Activated naive CD4-positive, alpha-beta T cell treated with anti-CD3 and anti-CD28 coated beads, Interleukin-2, amount 50 U/mL, for 72 hours (primary cell): ENCODE data around the gene IL2RG. TPM values are rescaled to one million over a fixed set of nuclear protein-coding genes. Genes with fewer than 3 reads are reported as not detected.

Experiments
- ATAC-seq, 2 donors: fragments of 150-1000 bp; cut with Tn5 transposase; 2 replicates each; pipeline ENCODE4 v1.10.0; 2021; ENCODE audit warnings: mild to moderate bottlenecking in 2 of 2, moderate library complexity in 2 of 2
- DNase-seq, 2 donors: peaks; one replicate each; pipeline ENCODE4 v3.0.0; 2021 to 2022; ENCODE audit warnings: low spot score in 2 of 2
- H3K27ac Mint-ChIP-seq, 2 donors: one replicate each; pipeline ENCODE4 v1.8.0; 2022; ENCODE audit warnings: mild to moderate bottlenecking in 2 of 2, mixed read lengths in 2 of 2
- H3K36me3 Mint-ChIP-seq, 2 donors: one replicate each; pipeline ENCODE4 v1.8.0; 2022; ENCODE audit warnings: mixed read lengths in 2 of 2
- H3K9me3 Mint-ChIP-seq, 2 donors: one replicate each; pipeline ENCODE4 v1.8.0; 2022; ENCODE audit warnings: mixed read lengths in 2 of 2
- total RNA-seq, 2 donors: library from RNA; stranded (reverse); gene quantifications; one replicate each; pipeline ENCODE4 v1.2.3, GENCODE V29; 2022

The IL2RG gene
- total RNA-seq, 2 donors from 2014 or later, result 164 to 349 TPM

DNA sequence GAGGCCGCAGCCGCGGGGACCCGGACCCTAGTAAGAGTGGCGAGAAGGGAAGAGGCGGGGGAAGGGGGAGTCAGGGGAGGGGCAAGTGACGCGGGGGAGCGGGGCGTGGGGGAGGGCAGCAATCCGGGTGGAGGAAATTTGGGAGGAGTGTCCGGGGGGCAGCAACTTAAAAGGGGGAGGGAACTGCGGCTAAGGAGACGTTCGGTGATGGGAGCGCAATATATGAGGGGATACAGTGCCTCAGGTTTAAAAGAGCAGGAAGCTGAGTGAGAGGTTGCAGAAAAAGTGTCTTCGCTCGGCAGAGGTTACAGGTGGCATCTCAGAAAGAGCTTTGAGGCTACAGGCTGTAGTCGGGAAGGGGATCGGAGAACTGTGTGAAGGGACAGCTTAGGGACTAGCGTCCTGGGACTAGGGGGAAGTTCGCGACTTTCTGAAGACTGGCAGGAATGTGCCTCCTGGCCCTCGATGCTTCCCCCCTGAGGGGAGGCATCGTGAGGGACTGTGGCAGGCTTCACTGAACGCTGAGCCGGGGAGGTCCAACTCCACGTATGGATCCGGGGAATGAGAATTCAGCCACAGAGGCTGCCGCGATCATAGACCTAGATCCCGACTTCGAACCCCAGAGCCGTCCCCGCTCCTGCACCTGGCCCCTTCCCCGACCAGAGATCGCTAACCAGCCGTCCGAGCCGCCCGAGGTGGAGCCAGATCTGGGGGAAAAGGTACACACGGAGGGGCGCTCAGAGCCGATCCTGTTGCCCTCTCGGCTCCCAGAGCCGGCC lies 15.2 kb downstream of the IL2RG start:
- Mint-ChIP-seq H3K36me3 (peaks cover 0 to 5% of the 10 kb centered on the region in 2 donors), H3K27ac (peak overlapping the region; percentile 90 to 92), H3K9me3 (no peaks in the 10 kb centered on the region)
- DNase-seq, result no peak
- ATAC-seq, result peak; percentile 65 to 68

DNA sequence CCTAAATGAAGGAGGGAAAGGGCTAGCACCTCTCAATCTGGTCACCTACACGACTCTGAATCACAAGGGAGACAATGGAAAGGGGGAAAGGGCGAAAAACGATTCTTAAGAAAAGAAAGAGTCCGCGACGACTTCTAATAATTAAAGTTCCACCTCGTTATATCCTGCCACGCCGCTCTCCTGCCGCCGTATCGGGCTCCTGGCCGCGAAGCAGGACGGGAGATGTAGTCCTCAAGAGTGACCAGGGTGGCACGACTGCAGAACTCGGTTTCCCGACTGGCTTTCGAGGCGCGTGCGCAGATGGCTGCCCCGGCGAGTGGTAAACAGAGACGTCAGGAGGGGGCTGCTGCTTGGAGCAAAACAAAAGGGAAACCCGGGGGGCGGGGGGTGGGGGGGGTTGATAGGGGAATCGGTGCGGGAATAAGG lies 15.8 kb downstream of the IL2RG start, which contains the start of gene FOXO4:
Gene FOXO4 (plus strand): TSS at position 297 of the 426 bp plus-strand sequence. CDS start 678 bp downstream, outside the sequence.
- DNase-seq (peak; percentile 79 to 83), ATAC-seq (peak; percentile 91 to 93)
- Mint-ChIP-seq H3K27ac (peak within 1 kb of the TSS; percentile 90 to 92), H3K36me3 (peaks cover 0 to 5% of the 10 kb centered on the region in 2 donors), H3K9me3 (no peaks in the 10 kb centered on the region)

DNA sequence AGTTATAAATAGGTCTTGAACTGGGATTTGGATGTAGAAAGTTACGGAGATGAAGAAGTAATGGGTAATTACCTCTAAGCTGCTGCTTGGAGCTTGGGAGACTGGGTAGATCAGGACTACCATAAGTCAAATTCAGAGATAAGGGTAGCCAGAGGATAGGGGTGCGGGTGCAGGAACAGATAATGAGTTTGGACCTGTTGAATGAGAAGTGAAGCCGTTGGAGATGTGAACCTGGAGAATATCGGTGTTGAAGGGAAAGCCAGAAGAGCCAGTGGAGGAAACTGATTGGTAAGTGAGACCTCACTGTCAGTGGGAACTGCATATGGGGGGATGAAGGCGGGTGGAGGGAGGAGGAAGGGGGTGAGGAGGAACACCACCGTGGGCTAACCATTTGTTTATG lies 16.3 kb downstream of the IL2RG start:
- Mint-ChIP-seq H3K9me3 (no peaks in the 10 kb centered on the region), H3K27ac (peak overlapping the region; percentile 37 to 90), H3K36me3 (peaks cover 0 to 5% of the 10 kb centered on the region in 2 donors)
- no peak for ATAC-seq
- DNase-seq, result no peak

- no peak for DNase-seq
- H3K27ac Mint-ChIP-seq, result no peak overlapping the region
- H3K9me3 Mint-ChIP-seq, result no peaks in the 10 kb centered on the region
- ATAC-seq, result no peak
- peaks cover 0 to 4% of the 10 kb centered on the region in 2 donors for H3K36me3 Mint-ChIP-seq
Observed at GRCh38 chrX:71091263-71091662, 20.1 kb downstream of the IL2RG start.

DNA sequence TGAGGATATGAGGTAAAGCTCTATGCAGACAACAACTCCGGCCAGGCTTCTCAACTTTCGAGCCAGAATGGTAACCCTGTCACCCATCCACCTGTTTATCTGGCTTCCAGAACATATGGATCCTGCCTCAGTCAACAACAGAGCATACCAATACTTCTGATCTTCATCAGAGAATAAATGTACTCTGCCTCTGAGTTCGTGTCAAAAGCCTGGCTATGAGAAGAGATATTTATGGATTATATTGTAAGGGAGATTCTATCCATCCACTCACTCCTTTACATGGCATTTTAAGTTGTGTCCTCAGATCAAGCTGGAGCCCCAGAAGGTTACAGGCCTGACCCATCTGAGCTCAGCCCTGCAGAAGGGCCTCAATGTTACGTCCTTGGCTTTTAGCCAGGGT lies 25.5 kb downstream of the IL2RG start:
- ATAC-seq (no peak), DNase-seq (no peak)
- H3K36me3 Mint-ChIP-seq, result no peaks in the 10 kb centered on the region
- H3K27ac Mint-ChIP-seq, result no peak overlapping the region
- H3K9me3 Mint-ChIP-seq, result no peaks in the 10 kb centered on the region

DNA sequence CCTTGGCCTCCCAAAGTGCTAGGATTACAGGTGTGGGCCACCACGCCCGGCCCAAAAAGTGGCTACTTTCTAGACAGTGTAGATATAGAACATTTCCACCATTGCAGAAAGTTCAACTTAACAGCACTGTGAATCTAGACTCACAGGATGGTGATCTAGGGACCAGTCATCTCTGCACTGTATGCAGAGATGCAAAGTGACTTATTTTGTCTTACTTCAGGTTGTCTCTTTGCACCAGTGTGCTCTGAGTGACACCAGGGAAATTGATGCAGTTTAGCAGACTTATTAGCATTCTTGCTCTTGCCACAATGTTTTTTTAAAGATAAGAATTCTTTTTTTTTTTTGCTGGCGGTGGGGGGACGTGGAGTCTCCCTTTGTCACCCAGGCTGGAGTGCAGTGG lies 28.6 kb downstream of the IL2RG start:
- Mint-ChIP-seq H3K27ac (no peak overlapping the region), H3K9me3 (no peaks in the 10 kb centered on the region), H3K36me3 (no peaks in the 10 kb centered on the region)
- ATAC-seq (no peak), DNase-seq (no peak)

- Mint-ChIP-seq H3K27ac (no peak overlapping the region), H3K36me3 (no peaks in the 10 kb centered on the region), H3K9me3 (no peaks in the 10 kb centered on the region)
- DNase-seq (no peak), ATAC-seq (no peak)
Observed at GRCh38 chrX:71082124-71082647, 29.2 kb downstream of the IL2RG start.

DNA sequence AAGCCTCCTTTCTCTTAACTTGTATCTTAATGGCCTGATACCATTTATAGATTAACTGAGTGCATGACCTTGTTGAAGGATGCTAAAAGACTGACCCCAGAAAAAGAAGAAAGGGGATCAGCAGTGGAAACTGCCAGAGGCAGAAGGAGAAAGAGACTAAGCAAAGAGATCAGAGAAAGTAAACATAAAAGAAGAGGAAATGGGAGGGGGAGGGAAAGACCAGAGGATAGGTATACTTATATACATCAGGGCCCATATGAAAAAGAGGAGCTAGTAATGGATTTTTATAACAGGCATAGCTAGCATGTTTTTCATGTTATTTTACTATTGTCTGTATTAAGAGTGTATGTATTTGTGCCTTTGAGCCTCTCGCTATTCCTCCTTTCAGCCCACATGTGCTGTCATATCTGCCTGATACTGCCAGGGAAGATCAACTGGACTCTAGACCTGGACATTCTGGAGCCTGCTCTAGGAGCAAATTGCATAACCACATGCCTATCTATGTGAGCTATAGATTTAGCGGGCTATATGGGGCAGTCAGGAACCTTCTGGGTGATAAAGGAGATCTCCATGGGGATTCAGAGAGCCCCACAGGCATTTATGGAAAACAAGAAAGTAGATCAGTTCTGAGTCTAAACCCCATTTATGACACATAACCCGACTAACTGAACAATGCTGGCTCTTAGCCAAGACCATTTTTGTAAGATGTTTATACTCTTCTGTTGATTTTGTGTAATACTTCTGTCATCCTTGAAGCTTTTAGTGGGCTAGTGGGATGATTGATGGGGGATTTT lies 29.9 kb downstream of the IL2RG start:
- ATAC-seq, result peak; percentile 11 to 51
- H3K9me3 Mint-ChIP-seq, result no peaks in the 10 kb centered on the region
- no peak for DNase-seq
- H3K27ac Mint-ChIP-seq, result no peak overlapping the region
- H3K36me3 Mint-ChIP-seq, result no peaks in the 10 kb centered on the region

DNA sequence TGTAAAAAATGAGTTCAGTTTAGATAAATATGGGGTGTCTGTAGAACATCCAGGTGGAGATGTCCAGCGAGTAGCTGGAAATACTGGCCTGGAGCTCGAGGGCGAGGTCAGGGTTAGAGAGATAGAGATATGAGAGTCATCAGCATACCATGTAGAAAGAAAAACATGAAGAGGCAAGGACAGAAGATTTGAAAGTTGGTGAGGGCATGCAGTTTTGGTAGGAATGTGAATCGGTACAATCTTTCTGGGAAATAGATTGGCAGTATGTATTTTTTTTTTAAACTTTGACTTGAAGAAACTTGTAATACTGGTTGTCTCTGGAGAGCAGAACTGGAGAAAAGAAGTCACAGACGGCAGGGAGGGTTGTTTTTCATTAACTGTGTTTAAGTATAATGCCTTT lies 40.8 kb downstream of the IL2RG start:
- H3K27ac Mint-ChIP-seq, result no peak overlapping the region
- DNase-seq (no peak), ATAC-seq (no peak)
- H3K9me3 Mint-ChIP-seq, result no peaks in the 10 kb centered on the region
- peaks cover 0 to 6% of the 10 kb centered on the region in 2 donors for H3K36me3 Mint-ChIP-seq

DNA sequence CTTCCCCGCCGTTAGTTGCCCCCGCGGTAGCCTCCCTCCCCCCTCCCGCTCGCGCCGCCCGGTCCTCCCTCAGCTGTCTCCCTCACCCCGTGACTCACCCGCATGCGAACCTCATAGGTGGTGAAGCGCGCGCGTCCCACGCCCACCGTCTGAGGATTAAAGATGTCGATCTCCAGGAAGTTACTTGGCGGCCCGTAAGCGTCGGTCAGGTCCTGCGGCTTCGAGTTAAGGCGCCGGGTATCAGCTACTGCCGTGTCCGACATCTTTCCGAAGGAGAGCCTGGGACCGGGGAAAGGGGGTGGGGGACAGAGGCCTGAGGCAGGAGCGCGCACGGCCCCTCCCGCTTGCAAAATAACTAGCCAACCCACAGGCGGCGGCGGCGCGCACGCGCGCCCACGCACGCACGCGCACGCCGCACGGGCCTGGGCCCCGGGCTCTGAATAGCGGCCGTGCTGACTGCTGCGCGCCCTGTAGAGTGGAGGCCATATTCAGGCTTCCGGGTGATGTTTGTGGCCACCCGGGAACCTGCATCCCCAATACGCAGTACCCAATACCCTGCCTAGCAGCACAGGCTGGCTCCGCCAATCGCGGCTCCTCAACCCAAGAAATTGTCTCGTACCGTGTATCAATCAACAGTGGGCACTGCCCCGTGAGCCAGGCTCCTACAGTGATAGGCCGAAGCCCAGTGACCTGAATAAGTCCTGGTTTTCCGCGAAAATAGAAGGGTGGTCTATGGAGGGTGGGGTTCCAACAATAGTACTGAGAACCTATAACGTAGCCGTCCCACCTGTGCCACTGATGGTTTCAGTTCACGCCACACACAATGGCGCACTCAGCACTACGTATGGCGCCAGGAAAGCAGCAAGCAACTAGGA lies 43.1 kb downstream of the IL2RG start, which contains the start of gene SNX12:
Gene SNX12 (minus strand): TSS at position 291 of the 875 bp plus-strand sequence. CDS start 28 bp downstream, at position 263.
- ATAC-seq (peak; percentile 93 to 96), DNase-seq (peak; percentile 79 to 90)
- peaks cover 6 to 9% of the 10 kb centered on the region in 2 donors for H3K36me3 Mint-ChIP-seq
- H3K27ac Mint-ChIP-seq, result peak within 1 kb of the TSS; percentile 93 to 94
- H3K9me3 Mint-ChIP-seq, result no peaks in the 10 kb centered on the region

- H3K27ac Mint-ChIP-seq, result peak overlapping the region; percentile 93 to 94
- H3K36me3 Mint-ChIP-seq, result peaks cover 6 to 9% of the 10 kb centered on the region in 2 donors
- no peaks in the 10 kb centered on the region for H3K9me3 Mint-ChIP-seq
- no peak for ATAC-seq
- DNase-seq, result no peak
Observed at GRCh38 chrX:71067712-71068043, 43.7 kb downstream of the IL2RG start.

GRCh38 chrX:71067089-71067488 lies 44.3 kb downstream of the IL2RG start:
- Mint-ChIP-seq H3K9me3 (no peaks in the 10 kb centered on the region), H3K27ac (peak overlapping the region in 1 of 2 donors; percentile 93), H3K36me3 (peaks cover 6 to 9% of the 10 kb centered on the region in 2 donors)
- DNase-seq (no peak), ATAC-seq (no peak)

- H3K27ac Mint-ChIP-seq, result no peak overlapping the region
- H3K9me3 Mint-ChIP-seq, result no peaks in the 10 kb centered on the region
- no peak for DNase-seq
- H3K36me3 Mint-ChIP-seq, result peaks cover 7 to 22% of the 10 kb centered on the region in 2 donors
- peak in 1 of 2 donors; percentile 46 for ATAC-seq
Observed at GRCh38 chrX:71060127-71060526, 51.2 kb downstream of the IL2RG start.

- Mint-ChIP-seq H3K36me3 (peaks cover 7 to 13% of the 10 kb centered on the region in 2 donors), H3K9me3 (no peaks in the 10 kb centered on the region), H3K27ac (peak overlapping the region in 1 of 2 donors; percentile 35)
- ATAC-seq (no peak), DNase-seq (no peak)
Observed at GRCh38 chrX:71057848-71058530, 53.4 kb downstream of the IL2RG start.
